Liver (tissue), 9 donors: ENCODE data around the gene SREBF2. TPM values are rescaled to one million over a fixed set of nuclear protein-coding genes. Genes with fewer than 3 reads are reported as not detected.

Source experiments
- DNase-seq: peaks from one replicate; pipeline ENCODE4 v3.0.0-alpha.2; 2017; ENCODE audit warnings: low spot score
- H3K27ac ChIP-seq, 2 donors: one replicate each; pipeline ENCODE4 v1.7.0; 2013; ENCODE audit warnings: inconsistent platforms in 2 of 2, low read length in 2 of 2, control low read depth in 1 of 2, low read depth in 1 of 2, mild to moderate bottlenecking in 1 of 2
- H3K27me3 ChIP-seq, 4 donors: one replicate each; pipeline versions ENCODE4 v1.6.1 to v1.7.0; 2013; ENCODE audit warnings: low read length in 3 of 4, inconsistent platforms in 1 of 4, mild to moderate bottlenecking in 1 of 4, moderate library complexity in 1 of 4; ENCODE audit not compliant: control insufficient read depth in 4 of 4, insufficient read depth in 4 of 4
- H3K36me3 ChIP-seq, 4 donors: one replicate each; pipeline versions ENCODE4 v1.6.1 to v1.7.0; 2013; ENCODE audit warnings: low read length in 3 of 4, mild to moderate bottlenecking in 3 of 4, low read depth in 1 of 4, moderate library complexity in 1 of 4; ENCODE audit not compliant: control insufficient read depth in 4 of 4, insufficient read depth in 3 of 4
- H3K4me1 ChIP-seq, 4 donors: one replicate each; pipeline versions ENCODE4 v1.6.1 to v1.7.0; 2013; ENCODE audit warnings: low read length in 3 of 4, mild to moderate bottlenecking in 3 of 4, moderate library complexity in 1 of 4; ENCODE audit not compliant: control insufficient read depth in 4 of 4, insufficient read depth in 4 of 4
- H3K4me3 ChIP-seq, 3 donors: one replicate each; pipeline versions ENCODE4 v1.6.1 to v1.7.0; 2013; ENCODE audit warnings: low read length in 3 of 3, control low read depth in 1 of 3, low read depth in 1 of 3, mild to moderate bottlenecking in 1 of 3
- H3K9ac ChIP-seq, 2 donors: one replicate each; pipeline ENCODE4 v1.7.0; 2013; ENCODE audit warnings: low read length in 2 of 2, mild to moderate bottlenecking in 2 of 2, moderate library complexity in 2 of 2, control low read depth in 1 of 2, low read depth in 1 of 2
- H3K9me3 ChIP-seq, 4 donors: one replicate each; pipeline versions ENCODE4 v1.6.1 to v1.7.0; 2013; ENCODE audit warnings: low read length in 3 of 4; ENCODE audit not compliant: control insufficient read depth in 4 of 4
- EGR1 ChIP-seq, 2 donors: IDR thresholded peaks; 2 replicates each; pipeline ENCODE4 v1.6.1; 2016 to 2018; ENCODE audit warnings: antibody characterized with exemption in 2 of 2, low read depth in 2 of 2
- FOXA1 ChIP-seq: IDR thresholded peaks from 2 replicates; pipeline ENCODE4 v1.6.1; 2016; ENCODE audit warnings: antibody characterized with exemption
- FOXA2 ChIP-seq: IDR thresholded peaks from 2 replicates; pipeline ENCODE4 v1.6.1; 2016; ENCODE audit warnings: antibody characterized with exemption
- GABPA ChIP-seq, 2 donors: IDR thresholded peaks in 1 of 2; conservative IDR thresholded peaks in 1 of 2; 2 replicates each; pipeline ENCODE4 v1.6.1; 2016; ENCODE audit warnings: antibody characterized with exemption in 2 of 2, mild to moderate bottlenecking in 1 of 2, moderate library complexity in 1 of 2
- HNF4A ChIP-seq, 2 donors: conservative IDR thresholded peaks; 2 replicates each; pipeline ENCODE4 v1.6.1; 2016; ENCODE audit warnings: antibody characterized with exemption in 2 of 2, mild to moderate bottlenecking in 2 of 2
- HNF4G ChIP-seq: IDR thresholded peaks from 2 replicates; pipeline ENCODE4 v1.6.1; 2016; ENCODE audit warnings: antibody characterized with exemption
- JUND ChIP-seq, 2 donors: IDR thresholded peaks; 2 replicates each; pipeline ENCODE4 v1.6.1; 2016; ENCODE audit warnings: antibody characterized with exemption in 2 of 2
- NR2F2 ChIP-seq: IDR thresholded peaks from 2 replicates; pipeline ENCODE4 v1.6.1; 2016; ENCODE audit warnings: antibody characterized with exemption
- RAD21 ChIP-seq, 2 donors: IDR thresholded peaks; 2 replicates each; pipeline ENCODE4 v1.6.1; 2016; ENCODE audit warnings: antibody characterized with exemption in 2 of 2, mild to moderate bottlenecking in 2 of 2
- RXRA ChIP-seq, 2 donors: IDR thresholded peaks; 2 replicates each; pipeline ENCODE4 v1.6.1; 2017 to 2018; ENCODE audit warnings: antibody characterized with exemption in 2 of 2, mild to moderate bottlenecking in 1 of 2
- SP1 ChIP-seq: IDR thresholded peaks from 2 replicates; pipeline ENCODE4 v1.6.1; 2018; ENCODE audit warnings: antibody characterized with exemption, mild to moderate bottlenecking
- TAF1 ChIP-seq: conservative IDR thresholded peaks from 2 replicates; pipeline ENCODE4 v1.6.1; 2016; ENCODE audit warnings: antibody characterized with exemption, mild to moderate bottlenecking
- YY1 ChIP-seq: IDR thresholded peaks from 2 replicates; pipeline ENCODE4 v1.6.1; 2016; ENCODE audit warnings: antibody characterized with exemption, mild to moderate bottlenecking
- WGBS: extraction: QIAGEN DNeasy Blood & Tissue Kit; methylation state at CpG from one replicate; pipeline ENCODE4 v1.1.7; 2013; 5-methylcytosine and 5-hydroxymethylcytosine counted together
- polyA plus RNA-seq, 2 donors: library from polyadenylated mRNA; stranded (reverse) in 1 of 2; unstranded in 1 of 2; fragments of 200-250 nt in 1 of 2; fragments of >200 nt in 1 of 2; fragmentation: Nextera tagmentation in 1 of 2; extraction: Ambion mirVana in 1 of 2; gene quantifications; one replicate each; pipeline versions ENCODE4 v1.2.1 to v1.2.3, GENCODE V29; 2013 to 2015
- total RNA-seq, 2 donors: library from RNA; depleted of rRNA; stranded (reverse); fragments of >200 nt; gene quantifications; one replicate each; pipeline ENCODE4 v1.2.3, GENCODE V29; 2014
- TF ChIP-seq, protein P1 (sequence below): IDR thresholded peaks from 2 replicates; pipeline ENCODE4 v1.6.1; 2016; ENCODE audit warnings: antibody characterized with exemption
- TF ChIP-seq, protein P2 (sequence below): IDR thresholded peaks from 2 replicates; pipeline ENCODE4 v1.6.1; 2016; ENCODE audit warnings: antibody characterized with exemption, mild to moderate bottlenecking
- TF ChIP-seq, protein P3 (sequence below): IDR thresholded peaks from 2 replicates; pipeline ENCODE4 v1.6.1; 2016; ENCODE audit warnings: antibody characterized with exemption
- TF ChIP-seq, protein P4 (sequence below): fragments of 150-350 bp; IDR thresholded peaks from 2 replicates; pipeline ENCODE4 v1.5.1; 2017; ENCODE audit warnings: improper control_type of control experiment, low read depth, low read length; ENCODE audit not compliant: missing input control
- TF ChIP-seq, protein P5 (sequence below): IDR thresholded peaks from 2 replicates; pipeline ENCODE4 v1.6.1; 2016; ENCODE audit warnings: antibody characterized with exemption
- donor health status: healthy.
- donor health status: healthy.
- donor health status: healthy.
- donor health status: healthy.
- donor health status: healthy.

Gene SREBF2
- total and polyA plus RNA-seq, 4 donors: 18.3 to 69.6 (median 57.3) TPM

DNA sequence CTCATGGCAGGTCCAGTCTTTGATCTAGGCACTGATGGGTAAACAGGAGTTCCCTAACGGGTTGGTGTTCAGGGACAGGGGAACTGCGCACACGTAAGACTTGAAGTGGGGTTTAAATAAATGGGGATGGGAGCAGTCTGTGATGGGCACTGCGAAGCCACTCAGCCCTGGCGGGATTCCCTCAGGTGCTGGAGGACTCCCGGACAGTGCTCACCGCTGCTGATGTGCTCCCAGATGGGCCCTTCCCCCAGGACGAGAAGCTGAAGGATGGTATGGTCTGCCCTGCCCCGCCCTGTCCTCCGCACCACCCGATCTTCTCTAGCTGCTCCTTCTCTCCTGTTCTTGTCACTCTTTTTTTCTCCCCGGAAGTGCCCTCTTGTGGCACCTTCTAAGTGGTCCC lies 22.9 kb upstream of the SREBF2 start:
- Histone ChIP-seq H3K4me3 (no peak overlapping the region), H3K9me3 (no peaks in the 10 kb centered on the region), H3K9ac (no peak overlapping the region), H3K36me3 (peaks cover 0 to 6% (median 2%) of the 10 kb centered on the region in 4 donors), H3K27ac (no peak overlapping the region), H3K27me3 (no peaks in the 10 kb centered on the region), H3K4me1 (no peaks in the 10 kb centered on the region)
- no peak for DNase-seq
- TF ChIP-seq EGR1 (IDR thresholded peaks at IDR 0.05; ENCODE audit: low read depth in 2 of 2) (no peak), NR2F2 (no peak), GABPA (IDR thresholded peaks at IDR 0.05 in 1 of 2, conservative IDR thresholded peaks at IDR 0.05 in 1 of 2) (no peak)
- TF ChIP-seq, protein P1, sequence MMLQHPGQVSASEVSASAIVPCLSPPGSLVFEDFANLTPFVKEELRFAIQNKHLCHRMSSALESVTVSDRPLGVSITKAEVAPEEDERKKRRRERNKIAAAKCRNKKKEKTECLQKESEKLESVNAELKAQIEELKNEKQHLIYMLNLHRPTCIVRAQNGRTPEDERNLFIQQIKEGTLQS: no peak
- TF ChIP-seq, protein P2, sequence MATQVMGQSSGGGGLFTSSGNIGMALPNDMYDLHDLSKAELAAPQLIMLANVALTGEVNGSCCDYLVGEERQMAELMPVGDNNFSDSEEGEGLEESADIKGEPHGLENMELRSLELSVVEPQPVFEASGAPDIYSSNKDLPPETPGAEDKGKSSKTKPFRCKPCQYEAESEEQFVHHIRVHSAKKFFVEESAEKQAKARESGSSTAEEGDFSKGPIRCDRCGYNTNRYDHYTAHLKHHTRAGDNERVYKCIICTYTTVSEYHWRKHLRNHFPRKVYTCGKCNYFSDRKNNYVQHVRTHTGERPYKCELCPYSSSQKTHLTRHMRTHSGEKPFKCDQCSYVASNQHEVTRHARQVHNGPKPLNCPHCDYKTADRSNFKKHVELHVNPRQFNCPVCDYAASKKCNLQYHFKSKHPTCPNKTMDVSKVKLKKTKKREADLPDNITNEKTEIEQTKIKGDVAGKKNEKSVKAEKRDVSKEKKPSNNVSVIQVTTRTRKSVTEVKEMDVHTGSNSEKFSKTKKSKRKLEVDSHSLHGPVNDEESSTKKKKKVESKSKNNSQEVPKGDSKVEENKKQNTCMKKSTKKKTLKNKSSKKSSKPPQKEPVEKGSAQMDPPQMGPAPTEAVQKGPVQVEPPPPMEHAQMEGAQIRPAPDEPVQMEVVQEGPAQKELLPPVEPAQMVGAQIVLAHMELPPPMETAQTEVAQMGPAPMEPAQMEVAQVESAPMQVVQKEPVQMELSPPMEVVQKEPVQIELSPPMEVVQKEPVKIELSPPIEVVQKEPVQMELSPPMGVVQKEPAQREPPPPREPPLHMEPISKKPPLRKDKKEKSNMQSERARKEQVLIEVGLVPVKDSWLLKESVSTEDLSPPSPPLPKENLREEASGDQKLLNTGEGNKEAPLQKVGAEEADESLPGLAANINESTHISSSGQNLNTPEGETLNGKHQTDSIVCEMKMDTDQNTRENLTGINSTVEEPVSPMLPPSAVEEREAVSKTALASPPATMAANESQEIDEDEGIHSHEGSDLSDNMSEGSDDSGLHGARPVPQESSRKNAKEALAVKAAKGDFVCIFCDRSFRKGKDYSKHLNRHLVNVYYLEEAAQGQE: no peak
- TF ChIP-seq, protein P3, sequence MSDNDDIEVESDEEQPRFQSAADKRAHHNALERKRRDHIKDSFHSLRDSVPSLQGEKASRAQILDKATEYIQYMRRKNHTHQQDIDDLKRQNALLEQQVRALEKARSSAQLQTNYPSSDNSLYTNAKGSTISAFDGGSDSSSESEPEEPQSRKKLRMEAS: no peak
- WGBS: 94% methylated on average over 12 of the region's 12 CpGs

DNA sequence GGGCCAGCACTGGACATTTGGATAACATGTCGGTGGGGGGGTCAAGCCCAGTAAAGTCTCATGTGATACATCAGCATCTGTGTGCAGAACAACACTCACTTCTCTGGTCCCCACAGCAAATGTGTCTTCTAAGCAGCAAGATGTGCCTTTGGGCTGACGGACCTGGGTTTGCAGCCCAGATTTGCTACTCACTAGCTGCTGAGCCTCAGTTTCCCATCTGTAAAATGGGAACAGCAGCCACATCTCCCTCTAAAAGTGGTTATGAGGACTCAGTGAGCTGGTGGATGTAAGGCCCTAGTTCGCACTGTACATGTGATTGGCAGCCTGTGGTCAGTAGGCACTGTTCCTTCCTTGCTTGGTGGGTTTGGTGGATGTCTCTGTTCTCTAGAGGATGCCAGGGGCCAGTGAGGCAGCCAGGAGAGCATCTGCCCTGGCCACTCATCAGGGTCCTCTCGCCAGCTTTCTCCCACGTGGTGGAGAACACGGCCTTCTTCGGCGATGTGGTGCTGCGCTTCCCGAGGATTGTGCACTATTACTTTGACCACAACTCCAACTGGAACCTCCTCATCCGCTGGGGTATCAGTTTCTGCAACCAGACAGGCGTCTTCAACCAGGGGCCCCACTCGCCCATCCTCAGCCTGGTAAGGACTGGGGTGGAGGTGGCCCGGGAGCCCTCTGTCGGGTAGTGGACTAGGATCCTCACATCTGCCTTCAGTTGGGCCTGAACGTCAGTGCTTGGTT lies 19.9 kb upstream of the SREBF2 start:
- Histone ChIP-seq H3K4me3 (no peak overlapping the region), H3K36me3 (peaks cover 0 to 6% (median 2%) of the 10 kb centered on the region in 4 donors), H3K27ac (no peak overlapping the region)

More for the DNA sequence above, 19.9 kb upstream of the SREBF2 start:
- no peaks in the 10 kb centered on the region for H3K27me3 ChIP-seq
- TF ChIP-seq GABPA (IDR thresholded peaks at IDR 0.05 in 1 of 2, conservative IDR thresholded peaks at IDR 0.05 in 1 of 2): no peak
- no peak for TF ChIP-seq RAD21 (IDR thresholded peaks at IDR 0.05)
- no peak for TF ChIP-seq RXRA (IDR thresholded peaks at IDR 0.05)
- TF ChIP-seq JUND (IDR thresholded peaks at IDR 0.05): no peak
- no peak for TF ChIP-seq FOXA2
- TF ChIP-seq, protein P1: no peak
- no peak for TF ChIP-seq SP1
- TF ChIP-seq, protein P3: no peak
- no peak for TF ChIP-seq HNF4A (conservative IDR thresholded peaks at IDR 0.05)
- TF ChIP-seq, protein P4, sequence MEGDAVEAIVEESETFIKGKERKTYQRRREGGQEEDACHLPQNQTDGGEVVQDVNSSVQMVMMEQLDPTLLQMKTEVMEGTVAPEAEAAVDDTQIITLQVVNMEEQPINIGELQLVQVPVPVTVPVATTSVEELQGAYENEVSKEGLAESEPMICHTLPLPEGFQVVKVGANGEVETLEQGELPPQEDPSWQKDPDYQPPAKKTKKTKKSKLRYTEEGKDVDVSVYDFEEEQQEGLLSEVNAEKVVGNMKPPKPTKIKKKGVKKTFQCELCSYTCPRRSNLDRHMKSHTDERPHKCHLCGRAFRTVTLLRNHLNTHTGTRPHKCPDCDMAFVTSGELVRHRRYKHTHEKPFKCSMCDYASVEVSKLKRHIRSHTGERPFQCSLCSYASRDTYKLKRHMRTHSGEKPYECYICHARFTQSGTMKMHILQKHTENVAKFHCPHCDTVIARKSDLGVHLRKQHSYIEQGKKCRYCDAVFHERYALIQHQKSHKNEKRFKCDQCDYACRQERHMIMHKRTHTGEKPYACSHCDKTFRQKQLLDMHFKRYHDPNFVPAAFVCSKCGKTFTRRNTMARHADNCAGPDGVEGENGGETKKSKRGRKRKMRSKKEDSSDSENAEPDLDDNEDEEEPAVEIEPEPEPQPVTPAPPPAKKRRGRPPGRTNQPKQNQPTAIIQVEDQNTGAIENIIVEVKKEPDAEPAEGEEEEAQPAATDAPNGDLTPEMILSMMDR: no peak
- no peak for TF ChIP-seq HNF4G
- TF ChIP-seq TAF1: no peak
- no peak for TF ChIP-seq FOXA1
- TF ChIP-seq NR2F2: no peak
- TF ChIP-seq, protein P5, sequence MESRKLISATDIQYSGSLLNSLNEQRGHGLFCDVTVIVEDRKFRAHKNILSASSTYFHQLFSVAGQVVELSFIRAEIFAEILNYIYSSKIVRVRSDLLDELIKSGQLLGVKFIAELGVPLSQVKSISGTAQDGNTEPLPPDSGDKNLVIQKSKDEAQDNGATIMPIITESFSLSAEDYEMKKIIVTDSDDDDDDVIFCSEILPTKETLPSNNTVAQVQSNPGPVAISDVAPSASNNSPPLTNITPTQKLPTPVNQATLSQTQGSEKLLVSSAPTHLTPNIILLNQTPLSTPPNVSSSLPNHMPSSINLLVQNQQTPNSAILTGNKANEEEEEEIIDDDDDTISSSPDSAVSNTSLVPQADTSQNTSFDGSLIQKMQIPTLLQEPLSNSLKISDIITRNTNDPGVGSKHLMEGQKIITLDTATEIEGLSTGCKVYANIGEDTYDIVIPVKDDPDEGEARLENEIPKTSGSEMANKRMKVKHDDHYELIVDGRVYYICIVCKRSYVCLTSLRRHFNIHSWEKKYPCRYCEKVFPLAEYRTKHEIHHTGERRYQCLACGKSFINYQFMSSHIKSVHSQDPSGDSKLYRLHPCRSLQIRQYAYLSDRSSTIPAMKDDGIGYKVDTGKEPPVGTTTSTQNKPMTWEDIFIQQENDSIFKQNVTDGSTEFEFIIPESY: no peak
- TF ChIP-seq YY1: no peak
- no peak for TF ChIP-seq EGR1 (IDR thresholded peaks at IDR 0.05; ENCODE audit: low read depth in 2 of 2)
- TF ChIP-seq, protein P2: no peak
- DNase-seq: no peak
- 96% methylated on average over 16 of the region's 16 CpGs for WGBS
- H3K9me3 ChIP-seq: no peaks in the 10 kb centered on the region
- no peak overlapping the region for H3K9ac ChIP-seq
- no peaks in the 10 kb centered on the region for H3K4me1 ChIP-seq
